Eye (tissue), 1 donor: Measurements from ENCODE around the gene EIF3CL.
A peak's percentile ranks its signal among the peaks of the same experiment; 100 is the strongest.
"Not testable (repeated sequence)": the region's sequence is repeated elsewhere in the genome, so short reads cannot be mapped to it uniquely, and the experiment has no call there.

ENCODE experiments used
- DNase-seq: peaks from one replicate; pipeline ENCODE4 v3.0.0-alpha.2; 2015

The EIF3CL gene, protein sequence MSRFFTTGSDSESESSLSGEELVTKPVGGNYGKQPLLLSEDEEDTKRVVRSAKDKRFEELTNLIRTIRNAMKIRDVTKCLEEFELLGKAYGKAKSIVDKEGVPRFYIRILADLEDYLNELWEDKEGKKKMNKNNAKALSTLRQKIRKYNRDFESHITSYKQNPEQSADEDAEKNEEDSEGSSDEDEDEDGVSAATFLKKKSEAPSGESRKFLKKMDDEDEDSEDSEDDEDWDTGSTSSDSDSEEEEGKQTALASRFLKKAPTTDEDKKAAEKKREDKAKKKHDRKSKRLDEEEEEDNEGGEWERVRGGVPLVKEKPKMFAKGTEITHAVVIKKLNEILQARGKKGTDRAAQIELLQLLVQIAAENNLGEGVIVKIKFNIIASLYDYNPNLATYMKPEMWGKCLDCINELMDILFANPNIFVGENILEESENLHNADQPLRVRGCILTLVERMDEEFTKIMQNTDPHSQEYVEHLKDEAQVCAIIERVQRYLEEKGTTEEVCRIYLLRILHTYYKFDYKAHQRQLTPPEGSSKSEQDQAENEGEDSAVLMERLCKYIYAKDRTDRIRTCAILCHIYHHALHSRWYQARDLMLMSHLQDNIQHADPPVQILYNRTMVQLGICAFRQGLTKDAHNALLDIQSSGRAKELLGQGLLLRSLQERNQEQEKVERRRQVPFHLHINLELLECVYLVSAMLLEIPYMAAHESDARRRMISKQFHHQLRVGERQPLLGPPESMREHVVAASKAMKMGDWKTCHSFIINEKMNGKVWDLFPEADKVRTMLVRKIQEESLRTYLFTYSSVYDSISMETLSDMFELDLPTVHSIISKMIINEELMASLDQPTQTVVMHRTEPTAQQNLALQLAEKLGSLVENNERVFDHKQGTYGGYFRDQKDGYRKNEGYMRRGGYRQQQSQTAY

DNA sequence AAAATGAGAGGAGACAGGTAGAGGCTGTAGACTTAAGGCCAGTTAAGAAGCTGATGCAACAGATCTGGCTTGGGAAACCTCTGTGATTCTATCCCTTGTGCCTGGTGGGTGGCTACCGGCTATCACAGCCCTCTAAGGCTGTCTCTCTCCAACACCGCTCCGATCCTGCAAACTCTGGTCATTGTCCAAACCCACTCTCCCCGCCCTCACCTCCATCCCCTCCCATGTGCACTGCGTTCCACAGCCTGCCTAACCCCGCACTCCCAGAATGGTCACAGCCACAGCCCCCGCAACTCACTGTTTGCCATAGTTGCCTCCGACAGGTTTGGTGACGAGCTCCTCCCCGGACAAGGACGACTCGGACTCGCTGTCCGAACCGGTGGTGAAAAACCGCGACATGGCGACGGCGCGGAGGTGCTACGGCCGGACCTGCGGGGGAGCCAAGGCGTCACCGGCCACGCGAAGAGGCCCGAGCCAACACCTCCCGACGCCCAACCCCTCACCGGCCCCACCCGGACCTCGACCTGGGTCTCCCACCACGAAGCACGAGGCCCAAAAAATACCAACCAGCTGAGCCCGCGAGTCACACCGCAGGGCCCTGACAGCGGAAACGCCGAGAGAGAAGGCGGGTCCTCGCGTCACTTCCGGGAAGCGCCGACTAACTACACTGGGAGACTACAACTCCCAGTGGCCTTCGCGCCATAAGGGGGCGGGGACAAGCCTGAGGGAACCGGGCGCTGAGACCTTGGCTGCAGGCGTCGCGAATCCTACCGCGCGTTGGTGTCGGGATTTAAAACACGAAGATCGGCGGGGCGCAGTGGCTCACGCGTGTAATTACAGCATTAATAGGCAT lies at the start of gene EIF3CL:
TSS of gene EIF3CL (minus strand) at position 622 of the 853 bp plus-strand sequence. CDS start at position 399, 223 bp downstream.
- DNase-seq = not testable (repeated sequence)

GRCh38 chr16:28447081-28447480 lies 43.4 kb upstream of the EIF3CL start:
- not testable (repeated sequence) for DNase-seq

GRCh38 chr16:28446388-28446787 lies 42.7 kb upstream of the EIF3CL start:
- DNase-seq = not testable (repeated sequence)

GRCh38 chr16:28443943-28444342 lies 40.3 kb upstream of the EIF3CL start:
- DNase-seq = not testable (repeated sequence)

DNA sequence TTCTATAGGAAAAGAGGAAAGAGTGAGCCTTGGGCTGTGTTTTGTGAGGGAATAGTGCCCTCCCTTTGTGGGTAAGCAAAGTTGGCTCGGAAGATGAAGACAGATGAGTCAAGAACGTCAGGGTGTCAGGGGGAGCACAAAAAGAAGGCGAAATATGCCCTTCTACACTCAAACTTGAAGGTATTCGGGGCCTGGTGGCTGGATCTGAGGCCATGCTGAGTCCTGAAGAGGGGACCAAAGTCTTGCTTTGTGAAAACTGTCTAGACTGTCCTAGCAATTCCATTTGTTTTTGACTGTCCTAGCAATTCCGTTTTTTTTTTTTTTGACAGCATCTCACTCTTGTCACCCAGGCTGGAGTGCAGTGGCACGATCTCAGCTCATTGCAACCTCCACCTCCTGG lies 35.3 kb upstream of the EIF3CL start:
- not testable (repeated sequence) for DNase-seq

DNA sequence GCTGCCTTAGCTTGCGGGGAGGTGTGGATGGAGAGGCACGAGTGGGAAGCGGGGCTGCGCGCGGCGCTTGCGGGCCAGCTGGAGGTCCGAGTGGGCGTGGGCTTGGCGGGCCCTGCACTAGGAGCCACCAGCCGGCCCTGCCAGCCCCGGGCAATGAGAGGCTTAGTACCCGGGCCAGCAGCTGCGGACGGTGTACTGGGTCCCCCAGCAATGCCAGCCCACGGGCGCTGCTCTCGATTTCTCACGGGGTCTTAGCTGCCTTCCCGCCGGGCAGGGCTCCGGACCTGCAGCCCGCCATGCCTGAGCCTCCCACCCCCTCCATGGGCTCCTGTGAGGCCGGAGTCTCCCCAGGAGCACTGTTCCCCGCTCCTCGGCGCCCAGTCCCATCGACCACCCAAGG lies 31.7 kb upstream of the EIF3CL start:
- not testable (repeated sequence) for DNase-seq

- not testable (repeated sequence) for DNase-seq
Observed at GRCh38 chr16:28426060-28426680, 22.5 kb upstream of the EIF3CL start.

- DNase-seq = not testable (repeated sequence)
Observed at GRCh38 chr16:28421071-28421750, 17.6 kb upstream of the EIF3CL start.

DNA sequence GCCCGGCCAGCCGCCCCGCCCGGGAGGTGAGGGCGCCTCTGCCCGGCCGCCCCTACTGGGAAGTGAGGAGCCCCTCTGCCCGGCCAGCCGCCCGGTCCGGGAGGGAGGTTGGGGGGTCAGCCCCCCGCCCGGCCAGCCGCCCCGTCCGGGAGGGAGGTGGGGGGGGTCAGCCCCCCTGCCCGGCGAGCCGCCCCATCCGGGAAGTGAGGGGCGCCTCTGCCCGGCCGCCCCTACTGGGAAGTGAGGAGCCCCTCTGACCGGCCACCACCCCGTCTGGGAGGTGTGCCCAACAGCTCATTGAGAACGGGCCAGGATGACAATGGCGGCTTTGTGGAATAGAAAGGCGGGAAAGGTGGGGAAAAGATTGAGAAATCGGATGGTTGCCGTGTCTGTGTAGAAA lies 13.4 kb upstream of the EIF3CL start:
- DNase-seq = not testable (repeated sequence)

DNA sequence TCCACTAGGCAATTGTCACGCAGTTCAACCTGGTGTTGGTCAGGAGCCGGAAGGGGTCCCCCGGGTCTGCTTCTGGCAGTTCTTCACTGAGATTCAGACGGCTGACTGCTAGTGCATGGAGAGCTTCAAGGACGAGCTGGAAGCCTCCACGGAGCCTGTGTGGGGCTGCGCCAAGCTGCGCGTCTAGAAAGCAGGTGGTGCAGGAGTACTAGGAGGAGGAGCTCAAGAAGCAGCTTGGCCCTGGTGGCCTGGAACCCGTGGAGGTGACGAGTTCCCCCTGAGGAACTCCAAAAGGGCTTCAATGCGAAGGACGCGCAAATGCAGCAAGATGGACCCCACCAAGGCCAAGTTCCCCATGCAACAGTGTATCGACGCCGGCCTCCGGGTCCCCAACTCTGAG lies 10.9 kb upstream of the EIF3CL start:
- peak; percentile 0 for DNase-seq

- DNase-seq = not testable (repeated sequence)
Observed at GRCh38 chr16:28413585-28413984, 9.9 kb upstream of the EIF3CL start.

DNA sequence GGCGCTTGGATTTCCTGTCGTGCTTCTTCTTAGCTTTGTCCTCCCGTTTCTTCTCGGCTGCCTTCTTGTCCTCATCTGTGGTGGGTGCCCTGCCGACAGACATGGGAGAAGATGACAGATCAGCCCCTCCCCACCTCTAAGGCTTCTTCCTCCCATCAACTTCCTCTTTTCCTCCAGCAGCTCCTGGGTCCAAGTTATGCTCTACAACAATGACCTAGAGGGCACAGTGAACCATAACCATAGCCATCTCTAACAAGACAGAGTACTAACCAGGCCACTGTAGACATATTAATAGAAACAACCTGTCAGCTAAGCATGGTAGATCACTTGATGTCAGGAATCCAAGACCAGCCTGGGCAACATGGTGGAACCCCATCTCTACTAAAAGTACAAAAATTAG lies 11.6 kb downstream of the EIF3CL start:
- not testable (repeated sequence) for DNase-seq

DNA sequence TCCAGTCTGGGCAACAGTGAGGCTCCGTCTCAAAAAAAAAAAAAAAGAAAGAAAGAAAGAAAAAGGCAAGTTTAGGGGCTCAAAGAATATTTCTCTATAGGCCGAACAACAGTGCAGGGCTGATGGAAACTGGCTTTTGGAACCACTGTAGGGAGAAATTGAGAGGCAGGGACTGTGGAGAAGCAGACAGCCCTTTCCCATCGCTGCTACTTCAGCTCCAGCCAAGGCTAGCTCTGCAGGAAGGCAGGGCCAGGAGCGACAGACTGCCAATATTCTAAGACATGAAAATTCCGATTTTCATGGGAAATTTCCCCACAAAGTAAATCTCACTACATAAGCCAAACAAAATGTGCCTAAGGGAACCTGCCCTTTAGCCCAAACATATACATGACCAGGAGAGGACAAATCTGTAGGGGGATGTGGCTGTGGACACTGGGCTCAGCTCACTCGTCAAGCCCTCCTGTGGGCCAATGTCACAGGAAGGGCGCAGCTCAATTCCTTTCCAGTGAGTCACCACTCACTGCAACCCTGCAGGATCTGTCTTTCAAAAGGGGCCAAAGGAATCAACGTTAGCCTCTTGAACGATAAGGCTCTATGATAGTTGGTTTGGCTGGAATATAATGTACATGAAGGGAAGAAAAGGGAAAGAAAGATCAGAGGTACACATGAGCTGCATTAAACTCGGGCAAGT lies 21.3 kb downstream of the EIF3CL start:
- not testable (repeated sequence) for DNase-seq

- not testable (repeated sequence) for DNase-seq
Observed at GRCh38 chr16:28377822-28378221, 25.8 kb downstream of the EIF3CL start.

GRCh38 chr16:28377108-28377625 lies 26.5 kb downstream of the EIF3CL start:
- not testable (repeated sequence) for DNase-seq

DNA sequence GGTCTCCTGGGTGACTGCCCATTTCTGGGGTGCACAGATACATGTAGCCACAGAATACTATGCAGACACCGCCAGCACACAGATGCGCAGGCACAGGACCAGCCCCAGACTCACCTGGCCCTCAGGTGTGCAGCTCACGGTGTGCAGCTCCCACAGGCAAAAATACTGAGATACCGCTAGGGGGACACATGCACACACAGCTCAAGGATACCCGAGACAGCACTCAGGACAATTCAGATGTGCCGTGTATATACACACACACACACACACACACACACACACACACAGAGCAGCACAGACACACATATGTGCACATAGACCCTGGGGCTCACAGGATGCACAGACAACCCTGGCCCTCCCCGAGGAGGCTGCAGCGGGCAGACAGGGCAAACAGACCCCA lies 28.5 kb downstream of the EIF3CL start:
- DNase-seq = not testable (repeated sequence)

GRCh38 chr16:28374281-28374680 lies 29.4 kb downstream of the EIF3CL start:
- DNase-seq = not testable (repeated sequence)

DNA sequence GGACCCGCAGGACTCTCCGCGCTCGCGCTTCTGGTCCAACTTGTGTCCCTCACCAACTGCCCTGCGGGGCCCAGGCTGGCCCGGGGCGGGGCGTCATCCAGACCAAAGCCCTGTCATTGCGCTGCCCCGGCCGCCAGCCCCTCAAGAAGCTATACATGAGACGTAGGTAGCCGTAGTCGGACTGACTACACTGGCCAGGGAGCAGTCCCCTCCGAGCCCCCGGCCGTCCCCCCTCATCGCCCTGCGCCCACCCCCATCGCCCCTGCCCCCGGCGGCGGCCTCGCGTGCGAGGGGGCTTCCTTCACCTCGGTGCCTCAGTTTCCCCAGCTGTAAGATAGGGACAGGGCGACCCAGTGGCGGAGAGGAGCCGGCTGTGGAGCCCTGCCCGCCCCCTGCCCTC lies 35.7 kb downstream of the EIF3CL start:
- peak; percentile 2 for DNase-seq

- not testable (repeated sequence) for DNase-seq
Observed at GRCh38 chr16:28364268-28365173, 39.1 kb downstream of the EIF3CL start.
